ENCODE measurements around the gene DNAJB9. TPM values are rescaled to one million over a fixed set of nuclear protein-coding genes. Genes with fewer than 3 reads are reported as not detected.

Gene DNAJB9
- total and polyA plus RNA-seq, 2 donors (not counting 1 experiment from before 2014, with no cell fraction given), result 8.3 to 52.4 TPM

DNA sequence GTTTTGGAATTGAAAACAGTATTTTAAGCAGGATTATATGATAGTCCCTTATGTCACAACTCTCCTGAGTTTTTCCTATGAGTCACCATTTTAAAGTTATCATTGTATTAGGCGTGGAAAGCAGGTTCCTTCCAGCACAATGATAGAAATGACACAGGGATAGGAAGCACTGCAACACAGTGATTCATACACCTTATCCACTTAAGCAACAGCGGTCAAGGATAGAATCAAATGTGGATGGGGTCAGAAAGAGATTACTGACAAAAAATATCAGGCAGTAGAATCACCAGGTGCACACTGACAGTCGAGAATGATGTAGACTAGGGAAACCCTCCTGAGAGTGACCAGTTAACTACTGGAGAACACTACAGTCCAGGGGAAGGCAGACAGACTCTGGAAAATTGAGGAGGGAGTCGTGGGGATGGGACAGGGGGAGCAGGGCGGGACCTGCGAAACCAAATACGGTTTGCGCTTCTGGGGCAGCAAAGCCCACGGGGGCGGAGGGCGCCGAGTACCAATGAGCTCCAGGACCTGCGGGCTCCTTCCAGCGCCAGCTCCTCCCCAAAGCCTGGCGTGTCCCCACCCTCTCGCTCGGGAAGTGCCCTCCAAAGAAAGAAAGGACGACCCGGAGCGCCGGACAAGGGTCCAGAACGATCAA lies 44.2 kb upstream of the DNAJB9 start:
- H3K4me3 ChIP-seq (replicated peaks in 1 of 4; ENCODE audit: control extremely low read depth in 1 of 4, insufficient read depth in 1 of 4, low read depth in 3 of 4, low read length in 4 of 4), result peak overlapping the region; percentile 85 to 99 (median 90)
- H3K36me3 ChIP-seq (ENCODE audit: control insufficient read depth, insufficient read depth, low read length), result no peaks in the 10 kb centered on the region
- peaks cover 33% of the 10 kb centered on the region for H3K79me2 ChIP-seq (ENCODE audit: control insufficient read depth, insufficient read depth, low read length)
- no peaks in the 10 kb centered on the region for H3K9me3 ChIP-seq (ENCODE audit: control insufficient read depth, insufficient read depth, low read depth, low read length)
- DNase-seq (ENCODE audit: low read depth in 2 of 2), result peak; percentile 86 to 89
- H3K4me2 ChIP-seq (ENCODE audit: extremely low read depth, insufficient read depth, low read length), result peak overlapping the region; percentile 79
- H3K27ac ChIP-seq (ENCODE audit: insufficient read depth, low read length), result peak overlapping the region; percentile 99
- no peaks in the 10 kb centered on the region for H3K27me3 ChIP-seq (ENCODE audit: control insufficient read depth, insufficient read depth, low read length)
- H3K4me1 ChIP-seq (ENCODE audit: control insufficient read depth, extremely low read depth, insufficient read depth, low read length), result peaks cover 4% of the 10 kb centered on the region
- peak overlapping the region; percentile 93 for H3K9ac ChIP-seq (ENCODE audit: insufficient read depth, low read length)
- TF ChIP-seq EZH2 (IDR thresholded peaks at IDR 0.05; ENCODE audit: low read length, missing control alignments), result no peak
- TF ChIP-seq, protein P1, sequence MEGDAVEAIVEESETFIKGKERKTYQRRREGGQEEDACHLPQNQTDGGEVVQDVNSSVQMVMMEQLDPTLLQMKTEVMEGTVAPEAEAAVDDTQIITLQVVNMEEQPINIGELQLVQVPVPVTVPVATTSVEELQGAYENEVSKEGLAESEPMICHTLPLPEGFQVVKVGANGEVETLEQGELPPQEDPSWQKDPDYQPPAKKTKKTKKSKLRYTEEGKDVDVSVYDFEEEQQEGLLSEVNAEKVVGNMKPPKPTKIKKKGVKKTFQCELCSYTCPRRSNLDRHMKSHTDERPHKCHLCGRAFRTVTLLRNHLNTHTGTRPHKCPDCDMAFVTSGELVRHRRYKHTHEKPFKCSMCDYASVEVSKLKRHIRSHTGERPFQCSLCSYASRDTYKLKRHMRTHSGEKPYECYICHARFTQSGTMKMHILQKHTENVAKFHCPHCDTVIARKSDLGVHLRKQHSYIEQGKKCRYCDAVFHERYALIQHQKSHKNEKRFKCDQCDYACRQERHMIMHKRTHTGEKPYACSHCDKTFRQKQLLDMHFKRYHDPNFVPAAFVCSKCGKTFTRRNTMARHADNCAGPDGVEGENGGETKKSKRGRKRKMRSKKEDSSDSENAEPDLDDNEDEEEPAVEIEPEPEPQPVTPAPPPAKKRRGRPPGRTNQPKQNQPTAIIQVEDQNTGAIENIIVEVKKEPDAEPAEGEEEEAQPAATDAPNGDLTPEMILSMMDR (conservative IDR thresholded peaks at IDR 0.05 in 1 of 2, IDR thresholded peaks at IDR 0.05 in 1 of 2; ENCODE audit: low read depth in 1 of 2, low read length in 2 of 2), result no peak
- H4K20me1 ChIP-seq (ENCODE audit: control insufficient read depth, extremely low read depth, insufficient read depth, low read length), result no peaks in the 10 kb centered on the region
- peak overlapping the region; percentile 44 for H2AFZ ChIP-seq (ENCODE audit: low read length)

DNA sequence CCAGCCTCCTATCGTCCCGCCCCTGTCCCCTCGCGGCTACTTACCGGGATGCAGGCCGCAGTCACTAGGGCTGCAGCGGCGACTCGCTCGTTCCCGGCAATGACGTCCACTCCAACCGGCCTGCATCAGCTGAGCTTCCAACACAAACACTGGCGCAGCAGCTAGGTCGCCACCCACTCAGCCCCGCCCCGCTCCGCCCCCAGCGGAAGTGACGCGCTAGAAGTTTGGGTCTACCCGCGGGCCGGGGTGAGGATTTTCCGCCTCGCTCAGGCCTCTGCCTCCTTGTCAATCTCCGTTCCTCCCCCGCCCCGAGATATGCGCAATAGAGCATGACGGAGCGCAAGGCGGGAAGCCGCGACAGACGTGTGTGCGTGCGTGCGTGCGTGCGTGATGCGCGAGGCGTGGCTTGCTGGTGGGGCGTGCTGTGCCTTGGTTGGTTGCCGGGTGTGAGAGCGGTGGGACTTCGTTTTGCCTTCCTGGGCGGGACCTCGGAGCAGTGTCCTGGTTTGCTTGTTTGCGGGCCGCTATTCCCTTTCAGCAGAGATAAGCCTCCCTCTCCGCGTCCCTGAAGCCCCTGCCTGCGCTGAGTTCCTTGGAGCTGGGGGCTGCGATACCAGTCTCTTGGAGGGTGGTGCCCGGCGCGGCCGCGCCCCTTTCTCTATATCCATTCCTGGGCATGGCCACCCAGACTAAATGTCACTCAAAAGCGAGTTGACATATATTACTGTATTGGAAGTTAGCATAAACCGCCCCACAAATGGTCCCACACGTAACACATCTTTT lies 43.5 kb upstream of the DNAJB9 start, which contains the start of gene PNPLA8:
TSS of gene PNPLA8 (minus strand) at position 151 of the 783 bp plus-strand sequence. CDS start 10,644 bp downstream, outside the sequence.
- H3K79me2 ChIP-seq (ENCODE audit: control insufficient read depth, insufficient read depth, low read length), result peaks cover 32% of the 10 kb centered on the region
- H3K9me3 ChIP-seq (ENCODE audit: control insufficient read depth, insufficient read depth, low read depth, low read length), result no peaks in the 10 kb centered on the region
- peak; percentile 99 to 100 for DNase-seq (ENCODE audit: low read depth in 2 of 2)
- H3K27ac ChIP-seq (ENCODE audit: insufficient read depth, low read length), result peak within 1 kb of the TSS; percentile 99
- H3K4me1 ChIP-seq (ENCODE audit: control insufficient read depth, extremely low read depth, insufficient read depth, low read length), result peaks cover 4% of the 10 kb centered on the region
- H4K20me1 ChIP-seq (ENCODE audit: control insufficient read depth, extremely low read depth, insufficient read depth, low read length), result no peaks in the 10 kb centered on the region
- H3K9ac ChIP-seq (ENCODE audit: insufficient read depth, low read length), result peak within 1 kb of the TSS; percentile 93
- H3K4me2 ChIP-seq (ENCODE audit: extremely low read depth, insufficient read depth, low read length), result peak within 1 kb of the TSS; percentile 85
- TF ChIP-seq, protein P1 (conservative IDR thresholded peaks at IDR 0.05 in 1 of 2, IDR thresholded peaks at IDR 0.05 in 1 of 2; ENCODE audit: low read depth in 1 of 2, low read length in 2 of 2), result no peak
- TF ChIP-seq EZH2 (IDR thresholded peaks at IDR 0.05; ENCODE audit: low read length, missing control alignments), result no peak
- H2AFZ ChIP-seq (ENCODE audit: low read length), result peak within 1 kb of the TSS; percentile 88
- H3K27me3 ChIP-seq (ENCODE audit: control insufficient read depth, insufficient read depth, low read length), result no peaks in the 10 kb centered on the region
- no peaks in the 10 kb centered on the region for H3K36me3 ChIP-seq (ENCODE audit: control insufficient read depth, insufficient read depth, low read length)
- peak within 1 kb of the TSS; percentile 85 to 99 (median 90) for H3K4me3 ChIP-seq (replicated peaks in 1 of 4; ENCODE audit: control extremely low read depth in 1 of 4, insufficient read depth in 1 of 4, low read depth in 3 of 4, low read length in 4 of 4)

DNA sequence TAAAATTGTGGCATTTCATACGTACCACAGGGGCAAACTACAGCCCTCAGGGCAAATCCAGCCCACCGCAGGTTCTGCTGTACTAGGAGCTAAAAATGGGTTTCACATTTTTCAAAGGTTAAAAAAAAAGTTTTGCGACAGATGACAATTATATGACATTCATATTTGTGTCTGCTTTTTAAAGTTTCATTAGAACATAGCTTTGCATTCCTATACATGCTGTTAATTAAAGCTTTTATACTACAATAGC lies 43.0 kb upstream of the DNAJB9 start:
- peak overlapping the region; percentile 99 for H3K27ac ChIP-seq (ENCODE audit: insufficient read depth, low read length)
- TF ChIP-seq, protein P1 (conservative IDR thresholded peaks at IDR 0.05 in 1 of 2, IDR thresholded peaks at IDR 0.05 in 1 of 2; ENCODE audit: low read depth in 1 of 2, low read length in 2 of 2), result no peak
- no peak for TF ChIP-seq EZH2 (IDR thresholded peaks at IDR 0.05; ENCODE audit: low read length, missing control alignments)
- peak overlapping the region; percentile 82 to 89 (median 86) for H3K4me3 ChIP-seq (replicated peaks in 1 of 4; ENCODE audit: control extremely low read depth in 1 of 4, insufficient read depth in 1 of 4, low read depth in 3 of 4, low read length in 4 of 4)
- peak overlapping the region; percentile 85 for H3K4me2 ChIP-seq (ENCODE audit: extremely low read depth, insufficient read depth, low read length)
- peaks cover 29% of the 10 kb centered on the region for H3K79me2 ChIP-seq (ENCODE audit: control insufficient read depth, insufficient read depth, low read length)
- H3K4me1 ChIP-seq (ENCODE audit: control insufficient read depth, extremely low read depth, insufficient read depth, low read length), result peaks cover 4% of the 10 kb centered on the region
- no peak for DNase-seq (ENCODE audit: low read depth in 2 of 2)
- H3K9me3 ChIP-seq (ENCODE audit: control insufficient read depth, insufficient read depth, low read depth, low read length), result no peaks in the 10 kb centered on the region
- peak overlapping the region; percentile 91 for H3K9ac ChIP-seq (ENCODE audit: insufficient read depth, low read length)
- no peaks in the 10 kb centered on the region for H4K20me1 ChIP-seq (ENCODE audit: control insufficient read depth, extremely low read depth, insufficient read depth, low read length)
- H2AFZ ChIP-seq (ENCODE audit: low read length), result peak overlapping the region; percentile 88
- H3K27me3 ChIP-seq (ENCODE audit: control insufficient read depth, insufficient read depth, low read length), result no peaks in the 10 kb centered on the region
- no peaks in the 10 kb centered on the region for H3K36me3 ChIP-seq (ENCODE audit: control insufficient read depth, insufficient read depth, low read length)
